ENCODE results near the gene SLC1A2. TPM values are rescaled to one million over a fixed set of nuclear protein-coding genes. Genes with fewer than 3 reads are reported as not detected.

The SLC1A2 gene
- polyA plus RNA-seq, 4 donors: 0.34 to 2.4 (median 0.49) TPM

DNA sequence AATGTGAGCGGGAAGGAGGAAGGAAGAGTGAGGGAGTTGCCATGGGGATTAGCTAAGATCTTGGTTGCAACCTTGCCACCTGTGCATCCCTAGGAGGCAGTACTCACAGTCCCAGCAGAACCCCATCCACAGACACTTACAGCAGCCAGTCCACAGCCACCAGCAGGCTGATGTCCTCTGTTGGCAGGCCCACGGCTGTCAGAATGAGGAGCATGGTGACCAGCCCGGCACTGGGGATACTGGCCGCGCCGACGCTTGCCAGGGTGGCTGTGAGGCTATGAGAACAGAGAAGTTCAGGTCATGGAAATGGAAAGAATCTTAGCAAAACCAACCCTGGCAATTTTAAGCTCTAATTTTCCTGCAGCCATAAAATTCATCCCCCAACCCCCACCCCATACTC is 138.6 kb downstream of the SLC1A2 start:
- no peak for DNase-seq (ENCODE audit: low read depth in 4 of 4, low spot score in 3 of 4)

- DNase-seq (ENCODE audit: low read depth in 4 of 4, low spot score in 3 of 4): no peak
Observed at GRCh38 chr11:35277827-35278226, 141.5 kb downstream of the SLC1A2 start.

GRCh38 chr11:35276396-35277145 is 142.8 kb downstream of the SLC1A2 start:
- DNase-seq (ENCODE audit: low read depth in 4 of 4, low spot score in 3 of 4): no peak

GRCh38 chr11:35275786-35276170 is 143.6 kb downstream of the SLC1A2 start:
- DNase-seq (ENCODE audit: low read depth in 4 of 4, low spot score in 3 of 4): no peak

DNA sequence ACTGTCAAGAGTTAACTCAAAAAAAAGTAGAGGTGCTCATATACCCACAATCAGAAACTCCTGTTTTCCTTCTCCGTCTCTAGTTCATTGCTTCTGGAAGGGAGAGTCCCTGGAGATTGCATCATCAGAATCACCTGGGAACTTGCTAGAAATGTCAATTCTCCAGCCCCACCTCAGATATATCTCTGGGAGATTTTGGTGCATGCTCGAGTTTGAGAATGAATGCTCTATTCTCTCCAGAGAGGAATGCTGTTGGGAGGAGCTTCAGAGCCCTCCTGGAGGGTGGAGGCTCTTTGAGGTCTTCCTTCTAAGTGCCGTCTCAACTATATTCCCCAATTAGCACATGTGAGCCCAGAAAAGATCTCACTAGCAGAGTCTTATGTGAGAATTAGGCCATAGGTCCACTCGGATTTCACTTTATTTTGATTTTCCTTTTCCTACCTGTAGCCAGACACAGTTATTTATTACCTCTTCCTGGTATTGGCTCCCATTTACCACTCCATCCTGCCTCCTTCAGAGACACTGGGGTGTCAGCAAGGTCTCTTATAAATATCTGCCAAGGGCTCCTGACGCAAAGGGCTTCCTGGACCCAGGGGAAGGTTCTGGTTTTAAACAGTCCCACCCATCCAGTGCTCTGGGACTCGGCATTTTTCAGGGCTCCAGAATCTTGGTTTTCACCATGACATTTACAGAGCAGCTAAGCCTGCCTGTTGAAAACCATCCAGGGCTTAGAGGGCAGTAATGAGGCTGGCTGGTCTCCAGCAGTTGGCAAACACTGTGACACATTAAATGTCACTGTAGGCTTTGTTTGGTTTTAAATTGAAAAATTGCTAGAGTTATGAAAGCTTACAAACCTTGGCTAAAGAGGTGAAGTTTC is 144.2 kb downstream of the SLC1A2 start:
- no peak for DNase-seq (ENCODE audit: low read depth in 4 of 4, low spot score in 3 of 4)

- DNase-seq (ENCODE audit: low read depth in 4 of 4, low spot score in 3 of 4): no peak
Observed at GRCh38 chr11:35272391-35272902, 146.9 kb downstream of the SLC1A2 start.

- DNase-seq (ENCODE audit: low read depth in 4 of 4, low spot score in 3 of 4): no peak
Observed at GRCh38 chr11:35271031-35271430, 148.3 kb downstream of the SLC1A2 start.

- DNase-seq (ENCODE audit: low read depth in 4 of 4, low spot score in 3 of 4): no peak
Observed at GRCh38 chr11:35270342-35270741, 149.0 kb downstream of the SLC1A2 start.

- no peak for DNase-seq (ENCODE audit: low read depth in 4 of 4, low spot score in 3 of 4)
Observed at GRCh38 chr11:35267504-35267903, 151.9 kb downstream of the SLC1A2 start.

DNA sequence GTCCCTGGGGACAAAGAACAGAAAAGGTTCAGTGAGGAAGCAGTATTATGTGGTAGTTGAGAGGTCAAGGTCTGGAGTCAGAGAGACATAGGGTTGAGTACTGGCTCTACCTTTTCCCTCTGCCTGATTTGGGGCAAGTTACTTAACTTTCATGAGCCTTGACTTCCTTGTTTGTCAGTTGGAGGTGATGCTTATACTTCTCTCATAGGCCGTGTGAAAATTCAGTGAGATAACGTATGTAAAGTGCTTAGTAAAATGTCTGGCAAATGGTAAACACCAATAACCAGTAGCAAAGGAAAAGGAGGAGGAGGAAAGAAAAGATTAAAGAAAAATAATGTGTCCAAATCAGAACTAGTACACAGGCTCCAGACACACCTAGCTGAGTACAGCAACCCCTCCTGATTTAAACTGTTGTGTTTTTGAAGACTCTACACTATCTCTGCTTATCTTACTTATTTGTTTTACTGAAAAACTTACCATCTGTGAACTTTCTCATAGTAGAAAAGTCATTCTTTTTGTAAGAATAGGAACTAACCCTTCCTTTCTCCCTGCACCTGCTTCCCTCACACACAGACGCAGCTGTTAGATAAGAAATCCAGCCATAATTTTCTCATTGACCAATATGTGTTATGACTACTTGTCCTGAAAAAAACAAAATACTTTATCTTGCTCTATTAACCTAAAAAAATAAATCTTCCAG is 153.5 kb downstream of the SLC1A2 start:
- DNase-seq (ENCODE audit: low read depth in 4 of 4, low spot score in 3 of 4): no peak

GRCh38 chr11:35262735-35263134 is 156.6 kb downstream of the SLC1A2 start:
- no peak for DNase-seq (ENCODE audit: low read depth in 4 of 4, low spot score in 3 of 4)

- no peak for DNase-seq (ENCODE audit: low read depth in 4 of 4, low spot score in 3 of 4)
Observed at GRCh38 chr11:35262056-35262455, 157.3 kb downstream of the SLC1A2 start.

DNA sequence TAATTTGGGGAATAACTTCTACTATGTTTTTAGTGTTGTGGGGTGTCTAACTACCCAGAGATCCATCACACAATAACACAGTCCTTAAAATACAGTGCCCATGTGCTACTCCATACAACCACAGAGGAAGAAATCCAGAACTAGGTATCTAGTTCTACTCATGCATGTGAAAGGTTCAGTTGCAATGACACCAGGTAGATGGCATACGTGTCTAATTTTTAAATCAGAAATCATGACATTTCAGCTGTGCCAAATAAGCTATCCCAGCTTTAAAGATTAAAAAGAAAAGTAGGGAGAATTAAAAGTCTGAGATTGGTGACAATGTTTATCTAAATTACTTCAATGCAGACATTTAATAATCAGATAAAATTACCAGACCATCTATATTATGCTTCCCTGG is 158.2 kb downstream of the SLC1A2 start:
- DNase-seq (ENCODE audit: low read depth in 4 of 4, low spot score in 3 of 4): no peak

GRCh38 chr11:35260342-35260985 is 158.9 kb downstream of the SLC1A2 start:
- no peak for DNase-seq (ENCODE audit: low read depth in 4 of 4, low spot score in 3 of 4)

DNA sequence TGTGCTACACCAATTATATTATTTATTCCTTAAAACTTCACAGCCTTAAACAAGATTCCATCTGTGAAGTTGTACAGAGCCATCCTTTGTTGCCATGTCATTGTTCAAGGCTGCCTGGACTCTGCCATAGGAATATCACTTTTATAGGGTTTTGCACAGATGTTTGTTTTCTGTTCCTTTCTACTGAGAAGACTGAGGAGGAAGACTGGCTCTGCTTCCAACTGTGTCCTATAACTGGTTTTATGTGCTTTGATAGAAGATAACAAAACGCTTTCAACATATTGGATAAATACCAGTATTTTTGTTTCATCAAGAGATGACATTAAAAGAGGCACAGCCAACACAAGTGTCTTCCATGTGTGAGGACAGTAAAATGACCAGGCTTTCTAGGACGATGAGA is 159.8 kb downstream of the SLC1A2 start:
- no peak for DNase-seq (ENCODE audit: low read depth in 4 of 4, low spot score in 3 of 4)

GRCh38 chr11:35257281-35257680 is 162.1 kb downstream of the SLC1A2 start:
- DNase-seq (ENCODE audit: low read depth in 4 of 4, low spot score in 3 of 4): no peak

DNA sequence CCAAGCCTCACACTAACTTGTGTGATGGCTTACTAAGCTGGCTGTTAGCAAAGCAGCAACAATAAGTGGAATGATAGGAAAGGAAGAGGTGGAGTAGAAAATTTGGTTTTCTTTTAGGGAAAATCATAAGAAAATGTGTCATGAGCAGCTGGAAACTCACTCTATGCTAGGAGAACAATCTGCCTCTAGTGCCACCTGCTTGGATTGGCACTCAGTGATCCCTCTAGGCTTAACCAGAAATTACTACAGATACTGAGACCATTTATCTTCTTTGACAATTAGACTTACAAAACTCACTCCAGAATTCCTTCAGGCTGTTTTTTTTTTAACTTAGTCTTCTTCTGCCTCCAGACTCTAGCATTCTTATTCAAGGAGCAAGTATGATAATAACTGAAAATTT is 163.1 kb downstream of the SLC1A2 start:
- DNase-seq (ENCODE audit: low read depth in 4 of 4, low spot score in 3 of 4): no peak

DNA sequence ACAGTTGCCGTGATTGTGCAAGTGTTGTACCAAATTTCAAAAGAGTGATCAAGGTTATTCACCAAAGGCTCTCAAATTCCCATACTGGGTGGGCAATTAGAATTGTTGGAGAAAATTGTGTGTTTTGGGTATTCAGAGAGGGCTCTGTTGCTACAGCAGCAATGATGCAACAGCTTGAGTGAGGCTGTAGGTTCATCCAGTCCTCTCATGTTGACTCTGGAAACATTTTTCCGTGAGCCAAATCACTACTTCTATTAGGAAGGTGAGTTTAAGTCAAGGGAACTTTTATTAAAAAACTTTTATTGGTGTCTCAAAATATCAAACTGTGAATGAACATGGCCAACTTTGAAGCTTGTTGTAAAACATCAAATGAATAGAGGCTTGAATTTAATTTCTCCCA is 163.8 kb downstream of the SLC1A2 start:
- DNase-seq (ENCODE audit: low read depth in 4 of 4, low spot score in 3 of 4): no peak

GRCh38 chr11:35253237-35253636 is 166.1 kb downstream of the SLC1A2 start:
- no peak for DNase-seq (ENCODE audit: low read depth in 4 of 4, low spot score in 3 of 4)

DNA sequence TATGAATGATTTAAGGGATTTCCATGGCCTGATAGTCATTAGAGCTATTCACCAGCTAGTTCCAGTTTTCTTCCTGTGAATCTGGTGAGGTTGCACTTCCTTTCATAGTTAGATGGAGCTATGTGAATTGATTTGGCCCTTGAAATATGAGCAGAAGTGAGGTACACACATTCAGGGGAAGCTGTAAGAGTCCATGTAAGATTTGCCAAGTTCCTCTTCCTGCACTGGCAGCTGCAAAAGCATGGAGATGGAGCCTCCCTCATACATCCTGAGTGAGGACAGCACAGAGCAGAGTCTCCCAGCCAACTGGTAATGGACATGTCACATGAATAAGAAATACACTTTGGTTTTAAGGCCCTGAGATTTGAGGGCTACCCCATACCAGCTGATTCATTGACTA is 168.7 kb downstream of the SLC1A2 start:
- no peak for DNase-seq (ENCODE audit: low read depth in 4 of 4, low spot score in 3 of 4)

DNA sequence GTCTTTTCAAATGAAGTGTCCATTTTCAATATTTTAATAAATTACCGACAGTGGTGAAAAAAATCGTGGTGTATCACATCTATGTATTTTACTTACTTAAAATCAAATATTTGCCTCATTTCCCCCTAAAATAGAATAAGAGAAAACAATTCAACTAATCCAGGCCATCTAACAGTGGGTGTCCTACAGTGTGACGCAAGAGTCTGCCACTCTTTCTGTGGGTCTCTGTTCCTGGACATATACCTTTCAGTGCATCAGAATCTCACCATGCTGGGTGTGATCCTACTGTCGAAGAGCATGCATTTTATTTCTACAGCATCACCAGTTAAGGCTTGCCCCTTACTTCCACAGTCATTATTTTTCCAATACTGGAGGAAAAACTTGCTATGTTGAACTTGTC is 169.2 kb downstream of the SLC1A2 start:
- DNase-seq (ENCODE audit: low read depth in 4 of 4, low spot score in 3 of 4): no peak
